ENCODE results near the gene ARL6IP6. TPM values are rescaled to one million over a fixed set of nuclear protein-coding genes. Genes with fewer than 3 reads are reported as not detected.

ARL6IP6 gene
- total RNA-seq, 4 donors from 2014 or later: 17.5 to 28.5 (median 23.6) TPM

DNA sequence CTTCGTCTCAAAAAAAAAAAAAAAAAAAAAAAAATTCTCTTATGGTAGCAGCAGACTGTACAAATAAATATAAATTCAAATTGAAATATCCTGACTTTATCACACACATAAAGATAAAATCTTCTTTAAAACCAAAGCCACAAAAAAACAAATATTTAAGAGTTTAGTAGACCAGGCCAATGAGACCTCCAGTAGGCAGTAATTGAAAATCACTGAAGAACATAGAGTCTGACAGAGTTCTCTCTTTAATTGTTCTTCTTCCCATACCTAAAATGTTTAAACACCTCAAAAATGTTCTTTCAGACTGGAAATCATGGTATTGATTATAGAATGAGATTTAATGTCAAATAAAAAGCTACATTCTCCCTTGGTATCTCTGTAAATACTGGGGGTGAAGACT, 21.9 kb upstream of the ARL6IP6 start:
- Histone ChIP-seq H3K4me1 (peaks cover 0 to 22% (median 0%) of the 10 kb centered on the region in 4 donors), H3K9me3 (peaks cover 0 to 3% (median 0%) of the 10 kb centered on the region in 4 donors), H3K36me3 (peaks cover 0 to 25% (median 0%) of the 10 kb centered on the region in 3 donors), H3K27me3 (no peaks in the 10 kb centered on the region), H3K27ac (no peak overlapping the region), H3K4me3 (no peak overlapping the region)
- no peak for DNase-seq (ENCODE audit: low spot score in 2 of 2)
- TF ChIP-seq POLR2A (IDR thresholded peaks at IDR 0.05): no peak
- TF ChIP-seq, protein P1, sequence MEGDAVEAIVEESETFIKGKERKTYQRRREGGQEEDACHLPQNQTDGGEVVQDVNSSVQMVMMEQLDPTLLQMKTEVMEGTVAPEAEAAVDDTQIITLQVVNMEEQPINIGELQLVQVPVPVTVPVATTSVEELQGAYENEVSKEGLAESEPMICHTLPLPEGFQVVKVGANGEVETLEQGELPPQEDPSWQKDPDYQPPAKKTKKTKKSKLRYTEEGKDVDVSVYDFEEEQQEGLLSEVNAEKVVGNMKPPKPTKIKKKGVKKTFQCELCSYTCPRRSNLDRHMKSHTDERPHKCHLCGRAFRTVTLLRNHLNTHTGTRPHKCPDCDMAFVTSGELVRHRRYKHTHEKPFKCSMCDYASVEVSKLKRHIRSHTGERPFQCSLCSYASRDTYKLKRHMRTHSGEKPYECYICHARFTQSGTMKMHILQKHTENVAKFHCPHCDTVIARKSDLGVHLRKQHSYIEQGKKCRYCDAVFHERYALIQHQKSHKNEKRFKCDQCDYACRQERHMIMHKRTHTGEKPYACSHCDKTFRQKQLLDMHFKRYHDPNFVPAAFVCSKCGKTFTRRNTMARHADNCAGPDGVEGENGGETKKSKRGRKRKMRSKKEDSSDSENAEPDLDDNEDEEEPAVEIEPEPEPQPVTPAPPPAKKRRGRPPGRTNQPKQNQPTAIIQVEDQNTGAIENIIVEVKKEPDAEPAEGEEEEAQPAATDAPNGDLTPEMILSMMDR (IDR thresholded peaks at IDR 0.05): no peak
- TF ChIP-seq EP300 (IDR thresholded peaks at IDR 0.05): no peak
- WGBS, 2 donors: 100% methylated on average over 1 of the region's 1 CpG

DNA sequence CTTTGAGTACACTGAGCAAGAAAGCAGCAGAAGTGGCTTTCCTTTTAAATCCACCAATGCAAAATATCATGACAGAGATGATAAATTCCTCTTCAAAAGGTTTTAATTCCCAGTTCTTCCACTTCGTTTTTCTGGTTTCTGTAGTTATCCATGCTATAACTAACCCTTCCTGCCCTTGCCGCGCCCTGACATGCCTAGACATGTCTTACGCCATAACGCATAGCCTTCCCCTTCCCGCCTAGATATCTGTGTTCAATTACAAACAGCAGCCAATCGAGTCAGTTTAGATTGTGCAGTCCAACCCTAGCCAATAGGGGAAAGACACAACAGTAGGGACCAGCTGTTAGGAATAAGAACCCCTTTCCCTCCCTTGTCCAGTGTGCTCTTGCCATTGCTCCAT, 17.2 kb upstream of the ARL6IP6 start:
- Histone ChIP-seq H3K4me1 (peaks cover 0 to 16% (median 0%) of the 10 kb centered on the region in 4 donors), H3K4me3 (no peak overlapping the region), H3K36me3 (peaks cover 0 to 24% (median 0%) of the 10 kb centered on the region in 3 donors), H3K9me3 (peaks cover 0 to 6% (median 0%) of the 10 kb centered on the region in 4 donors), H3K27me3 (no peaks in the 10 kb centered on the region), H3K27ac (no peak overlapping the region)
- 97% methylated on average over 7 of the region's 7 CpGs for WGBS, 2 donors
- DNase-seq (ENCODE audit: low spot score in 2 of 2): no peak
- TF ChIP-seq, protein P1 (IDR thresholded peaks at IDR 0.05): no peak
- TF ChIP-seq POLR2A (IDR thresholded peaks at IDR 0.05) (no peak), EP300 (IDR thresholded peaks at IDR 0.05) (no peak)

DNA sequence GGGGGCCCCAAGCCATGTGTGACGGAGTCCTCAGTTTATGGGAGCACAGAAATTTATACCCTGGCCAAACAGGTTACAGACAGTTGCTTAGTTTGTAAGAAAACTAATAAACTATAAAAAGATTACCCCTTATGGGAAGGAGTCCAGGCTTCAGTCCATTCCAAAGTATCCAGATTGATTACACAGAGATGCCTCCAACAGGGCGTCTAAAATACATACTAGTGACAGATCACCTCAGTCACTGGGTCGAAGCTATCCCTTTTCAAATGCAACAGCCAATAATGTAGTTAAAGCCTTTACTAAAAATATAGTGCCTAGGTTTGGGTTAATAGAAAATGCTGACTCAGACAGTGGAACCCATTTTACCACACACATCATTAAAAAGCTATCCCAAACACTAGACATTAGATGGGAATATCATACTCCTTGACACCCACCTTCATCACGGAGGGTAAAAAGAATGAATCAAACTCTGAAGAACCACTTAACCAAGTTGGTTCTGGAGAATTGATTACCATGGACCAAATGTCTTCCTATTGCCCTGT, 11.9 kb upstream of the ARL6IP6 start:
- peaks cover 0 to 21% (median 0%) of the 10 kb centered on the region in 4 donors for H3K4me1 ChIP-seq
- H3K36me3 ChIP-seq: peaks cover 0 to 30% (median 0%) of the 10 kb centered on the region in 3 donors
- no peak overlapping the region for H3K4me3 ChIP-seq
- H3K27ac ChIP-seq: no peak overlapping the region
- DNase-seq (ENCODE audit: low spot score in 2 of 2): no peak
- peaks cover 0 to 2% (median 0%) of the 10 kb centered on the region in 4 donors for H3K9me3 ChIP-seq
- TF ChIP-seq, protein P1 (IDR thresholded peaks at IDR 0.05): no peak
- TF ChIP-seq POLR2A (IDR thresholded peaks at IDR 0.05): no peak
- no peaks in the 10 kb centered on the region for H3K27me3 ChIP-seq
- WGBS, 2 donors: 90 to 94% methylated on average over 4 of the region's 4 CpGs

DNA sequence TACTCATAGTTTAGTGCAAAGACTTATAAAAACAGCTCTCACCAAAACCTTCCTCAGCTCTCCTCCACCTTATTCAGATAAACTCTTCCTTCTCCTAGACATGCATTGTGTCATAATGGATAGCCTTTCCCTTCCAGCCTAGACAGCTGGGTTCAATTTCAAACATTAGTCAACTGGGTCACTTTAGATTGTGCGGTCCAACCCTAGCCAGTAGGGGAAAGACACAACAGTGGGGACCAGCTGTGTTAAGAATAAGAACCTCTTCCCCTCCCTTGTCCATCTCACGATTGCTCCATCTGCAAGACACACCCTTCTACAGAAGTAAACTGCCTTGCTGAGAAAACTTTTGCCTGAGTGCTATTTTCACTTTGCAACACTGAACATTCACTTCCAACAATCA, 9.7 kb upstream of the ARL6IP6 start:
- H3K4me1 ChIP-seq: peaks cover 0 to 33% (median 0%) of the 10 kb centered on the region in 4 donors
- TF ChIP-seq POLR2A (IDR thresholded peaks at IDR 0.05) (no peak), EP300 (IDR thresholded peaks at IDR 0.05) (no peak)
- TF ChIP-seq, protein P1 (IDR thresholded peaks at IDR 0.05): no peak
- WGBS, 2 donors: 100% methylated on average over 2 of the region's 2 CpGs
- no peak overlapping the region for H3K27ac ChIP-seq
- H3K4me3 ChIP-seq: no peak overlapping the region
- H3K27me3 ChIP-seq: no peaks in the 10 kb centered on the region
- H3K9me3 ChIP-seq: no peaks in the 10 kb centered on the region
- DNase-seq (ENCODE audit: low spot score in 2 of 2): no peak
- peaks cover 0 to 35% (median 4%) of the 10 kb centered on the region in 3 donors for H3K36me3 ChIP-seq

DNA sequence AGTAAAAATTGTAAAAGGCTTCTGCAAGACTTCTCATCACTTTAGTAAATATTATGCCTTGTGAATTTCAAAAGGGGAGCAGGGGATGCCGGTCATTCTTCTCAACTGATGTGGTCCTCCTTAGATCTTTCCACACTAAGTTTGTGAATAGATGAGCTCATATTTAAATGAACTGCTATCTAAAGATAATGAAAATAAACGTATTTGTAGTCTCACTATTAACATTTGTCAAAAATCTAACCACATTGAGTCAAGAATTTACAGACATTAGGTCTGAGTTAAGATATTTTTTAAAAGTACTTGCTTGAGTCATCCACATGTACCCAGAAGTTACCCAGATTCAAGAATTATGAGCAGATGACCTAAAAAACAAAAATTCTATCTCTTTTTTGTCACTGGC, 7.7 kb upstream of the ARL6IP6 start:
- WGBS, 2 donors: 58 to 78% methylated on average over 2 of the region's 2 CpGs
- peaks cover 0 to 41% (median 7%) of the 10 kb centered on the region in 3 donors for H3K36me3 ChIP-seq

More for the DNA sequence above, 7.7 kb upstream of the ARL6IP6 start:
- Histone ChIP-seq H3K4me1 (peaks cover 0 to 49% (median 3%) of the 10 kb centered on the region in 4 donors), H3K27ac (no peak overlapping the region), H3K27me3 (no peaks in the 10 kb centered on the region), H3K9me3 (no peaks in the 10 kb centered on the region), H3K4me3 (no peak overlapping the region)
- no peak for DNase-seq (ENCODE audit: low spot score in 2 of 2)
- TF ChIP-seq EP300 (IDR thresholded peaks at IDR 0.05) (no peak), POLR2A (IDR thresholded peaks at IDR 0.05) (no peak)
- TF ChIP-seq, protein P1 (IDR thresholded peaks at IDR 0.05): no peak
